Ureter (tissue), 1 donor: ENCODE measurements around the gene CNST. TPM values are rescaled to one million over a fixed set of nuclear protein-coding genes. Genes with fewer than 3 reads are reported as not detected.
"Not testable (repeated sequence)": the region's sequence is repeated elsewhere in the genome, so short reads cannot be mapped to it uniquely, and the experiment has no call there.

Experiments used
- DNase-seq: peaks from one replicate; pipeline ENCODE4 v3.0.0-alpha.2; 2020; ENCODE audit warnings: low spot score
- total RNA-seq: library from RNA; stranded (reverse); gene quantifications from one replicate; pipeline ENCODE4 v1.2.4, GENCODE V29; 2023
- donor health status: DM: yes; HTN: yes; CAD: no.

The CNST gene
- total RNA-seq, 1 donor from 2014 or later = 37.2 TPM

GRCh38 chr1:246624091-246624490 lies 57.8 kb downstream of the CNST start:
- no peak for DNase-seq

GRCh38 chr1:246629030-246629429 lies 62.8 kb downstream of the CNST start:
- DNase-seq = no peak

GRCh38 chr1:246629976-246630375 lies 63.7 kb downstream of the CNST start:
- DNase-seq = no peak

- DNase-seq = no peak
Measured at GRCh38 chr1:246631426-246631825, 65.2 kb downstream of the CNST start.

- no peak for DNase-seq
Measured at GRCh38 chr1:246632281-246633168, 66.3 kb downstream of the CNST start.

GRCh38 chr1:246634659-246635058 lies 68.4 kb downstream of the CNST start:
- DNase-seq = not testable (repeated sequence)

- DNase-seq = no peak
Measured at GRCh38 chr1:246638941-246639655, 72.8 kb downstream of the CNST start.

GRCh38 chr1:246639732-246640131 lies 73.5 kb downstream of the CNST start:
- no peak for DNase-seq

- DNase-seq = no peak
Measured at GRCh38 chr1:246640747-246641146, 74.5 kb downstream of the CNST start.

- DNase-seq = no peak
Measured at GRCh38 chr1:246641394-246641793, 75.1 kb downstream of the CNST start.

- no peak for DNase-seq
Measured at GRCh38 chr1:246642719-246643118, 76.5 kb downstream of the CNST start.

GRCh38 chr1:246647113-246647512 lies 80.9 kb downstream of the CNST start:
- no peak for DNase-seq

- no peak for DNase-seq
Measured at GRCh38 chr1:246647513-246647912, 81.3 kb downstream of the CNST start.

GRCh38 chr1:246651012-246651695 lies 84.9 kb downstream of the CNST start:
- no peak for DNase-seq

- DNase-seq = no peak
Measured at GRCh38 chr1:246658567-246658966, 92.3 kb downstream of the CNST start.

GRCh38 chr1:246659594-246660140 lies 93.4 kb downstream of the CNST start:
- DNase-seq = no peak

GRCh38 chr1:246661451-246661850 lies 95.2 kb downstream of the CNST start:
- no peak for DNase-seq

GRCh38 chr1:246667773-246668172 lies 101.5 kb downstream of the CNST start:
- DNase-seq = no peak

- no peak for DNase-seq
Measured at GRCh38 chr1:246669659-246670058, 103.4 kb downstream of the CNST start.

GRCh38 chr1:246674049-246674448 lies 107.8 kb downstream of the CNST start:
- no peak for DNase-seq

GRCh38 chr1:246677842-246678241 lies 111.6 kb downstream of the CNST start:
- DNase-seq = no peak
